ENCODE results near the gene STK35.
A peak's percentile ranks its signal among the peaks of the same experiment; 100 is the strongest.

Gene STK35

GRCh38 chr20:2101057-2101864 is at the start of gene STK35:
STK35 (plus strand) TSS chr20:2101827; CDS start chr20:2101882, 55 bp downstream.
- DNase-seq, result peak; percentile 90

- no peak for DNase-seq
Observed at GRCh38 chr20:2051946-2052345, 49.7 kb upstream of the STK35 start.

GRCh38 chr20:2052741-2053140 is 48.9 kb upstream of the STK35 start:
- no peak for DNase-seq

- DNase-seq, result no peak
Observed at GRCh38 chr20:2053615-2054014, 48.0 kb upstream of the STK35 start.

- no peak for DNase-seq
Observed at GRCh38 chr20:2054911-2055310, 46.7 kb upstream of the STK35 start.

GRCh38 chr20:2059411-2059810 is 42.2 kb upstream of the STK35 start:
- peak; percentile 97 for DNase-seq

- no peak for DNase-seq
Observed at GRCh38 chr20:2065099-2065498, 36.5 kb upstream of the STK35 start.

- no peak for DNase-seq
Observed at GRCh38 chr20:2066461-2067122, 35.0 kb upstream of the STK35 start.

GRCh38 chr20:2080532-2081224 is 20.9 kb upstream of the STK35 start:
- DNase-seq, result no peak

- no peak for DNase-seq
Observed at GRCh38 chr20:2084703-2085102, 16.9 kb upstream of the STK35 start.

- DNase-seq, result no peak
Observed at GRCh38 chr20:2086177-2086979, 15.2 kb upstream of the STK35 start.

GRCh38 chr20:2086980-2087377 is 14.6 kb upstream of the STK35 start:
- DNase-seq, result no peak

- DNase-seq, result no peak
Observed at GRCh38 chr20:2088891-2089290, 12.7 kb upstream of the STK35 start.

GRCh38 chr20:2089447-2089846 is 12.2 kb upstream of the STK35 start:
- DNase-seq, result no peak

GRCh38 chr20:2093159-2093781 is 8.4 kb upstream of the STK35 start:
- peak; percentile 34 for DNase-seq

- no peak for DNase-seq
Observed at GRCh38 chr20:2093883-2094282, 7.7 kb upstream of the STK35 start.

- DNase-seq, result peak; percentile 96
Observed at GRCh38 chr20:2101865-2102584, 398 bp downstream of the STK35 start.

- DNase-seq, result peak; percentile 94
Observed at GRCh38 chr20:2102585-2103460, 1.2 kb downstream of the STK35 start.

- peak; percentile 60 for DNase-seq
Observed at GRCh38 chr20:2103461-2104153, 2.0 kb downstream of the STK35 start.

- no peak for DNase-seq
Observed at GRCh38 chr20:2104236-2104635, 2.6 kb downstream of the STK35 start.
